Stimulated activated naive B cell treated with anti-CD40 and anti-IgM and Interleukin-4, amounts not matched to agents 10 μg/mL and 1 μg/mL and 100 μg/mL, for 72 hours (primary cell): ENCODE results near the gene ANKRD12.
"Not testable (repeated sequence)": the region's sequence is repeated elsewhere in the genome, so short reads cannot be mapped to it uniquely, and the experiment has no call there.

Experiments
- ATAC-seq, 2 donors: fragments of 150-1000 bp; cut with Tn5 transposase; replicated peaks; 2 replicates each; pipeline ENCODE4 v1.10.0; 2021; ENCODE audit warnings: moderate library complexity in 1 of 2
- DNase-seq: peaks from one replicate; pipeline ENCODE4 v3.0.0; 2021
- H3K27ac Mint-ChIP-seq: one replicate; pipeline ENCODE4 v1.8.0; 2022; ENCODE audit warnings: mild to moderate bottlenecking, mixed read lengths
- H3K27me3 Mint-ChIP-seq, 2 donors: one replicate each; pipeline ENCODE4 v1.8.0; 2022; ENCODE audit warnings: mixed read lengths in 2 of 2
- H3K36me3 Mint-ChIP-seq, 2 donors: one replicate each; pipeline ENCODE4 v1.8.0; 2022; ENCODE audit warnings: mixed read lengths in 2 of 2, mild to moderate bottlenecking in 1 of 2
- H3K4me1 Mint-ChIP-seq, 2 donors: one replicate each; pipeline ENCODE4 v1.8.0; 2022; ENCODE audit warnings: mixed read lengths in 2 of 2, mild to moderate bottlenecking in 1 of 2
- H3K4me3 Mint-ChIP-seq, 2 donors: one replicate each; pipeline ENCODE4 v1.8.0; 2022; ENCODE audit warnings: mild to moderate bottlenecking in 2 of 2, mixed read lengths in 2 of 2, moderate library complexity in 1 of 2
- H3K9me3 Mint-ChIP-seq, 2 donors: one replicate each; pipeline ENCODE4 v1.8.0; 2022; ENCODE audit warnings: mixed read lengths in 2 of 2, mild to moderate bottlenecking in 1 of 2

Gene ANKRD12

GRCh38 chr18:9264797-9265196 is 128.2 kb downstream of the ANKRD12 start:
- peaks cover 38 to 48% of the 10 kb centered on the region in 2 donors for H3K36me3 Mint-ChIP-seq
- not testable (repeated sequence) for DNase-seq

GRCh38 chr18:9273221-9273620 is 136.6 kb downstream of the ANKRD12 start:
- no peaks in the 10 kb centered on the region for H3K4me1 Mint-ChIP-seq
- H3K27ac Mint-ChIP-seq: no peak overlapping the region
- H3K9me3 Mint-ChIP-seq: peaks cover 0 to 4% of the 10 kb centered on the region in 2 donors
- no peak for ATAC-seq
- no peak for DNase-seq
- H3K36me3 Mint-ChIP-seq: peaks cover 26 to 33% of the 10 kb centered on the region in 2 donors
- H3K27me3 Mint-ChIP-seq: no peaks in the 10 kb centered on the region
- no peak overlapping the region for H3K4me3 Mint-ChIP-seq

More at GRCh38 chr18:9264797-9265196, 128.2 kb downstream of the ANKRD12 start:
- not testable (repeated sequence) for H3K9me3 Mint-ChIP-seq, H3K4me3 Mint-ChIP-seq, ATAC-seq, H3K27me3 Mint-ChIP-seq, H3K4me1 Mint-ChIP-seq, H3K27ac Mint-ChIP-seq

- H3K36me3 Mint-ChIP-seq: peaks cover 29 to 33% of the 10 kb centered on the region in 2 donors
- H3K4me3 Mint-ChIP-seq: no peak overlapping the region
- ATAC-seq: no peak
- DNase-seq: no peak
- H3K27me3 Mint-ChIP-seq: no peaks in the 10 kb centered on the region
- H3K9me3 Mint-ChIP-seq: no peaks in the 10 kb centered on the region
- H3K4me1 Mint-ChIP-seq: peaks cover 2 to 5% of the 10 kb centered on the region in 2 donors
- no peak overlapping the region for H3K27ac Mint-ChIP-seq
Measured at GRCh38 chr18:9275890-9276289, 139.3 kb downstream of the ANKRD12 start.

GRCh38 chr18:9278028-9278427 is 141.4 kb downstream of the ANKRD12 start:
- peaks cover 25 to 31% of the 10 kb centered on the region in 2 donors for H3K36me3 Mint-ChIP-seq
- H3K27me3 Mint-ChIP-seq: no peaks in the 10 kb centered on the region
- H3K27ac Mint-ChIP-seq: no peak overlapping the region
- H3K9me3 Mint-ChIP-seq: no peaks in the 10 kb centered on the region
- no peak for DNase-seq
- ATAC-seq: no peak
- peaks cover 2 to 5% of the 10 kb centered on the region in 2 donors for H3K4me1 Mint-ChIP-seq
- H3K4me3 Mint-ChIP-seq: no peak overlapping the region

- ATAC-seq (no peak), DNase-seq (no peak)
- Mint-ChIP-seq H3K36me3 (peaks cover 23 to 32% of the 10 kb centered on the region in 2 donors), H3K27ac (no peak overlapping the region), H3K4me3 (no peak overlapping the region), H3K27me3 (no peaks in the 10 kb centered on the region), H3K4me1 (peaks cover 2 to 5% of the 10 kb centered on the region in 2 donors), H3K9me3 (no peaks in the 10 kb centered on the region)
Measured at GRCh38 chr18:9280849-9281248, 144.3 kb downstream of the ANKRD12 start.

- DNase-seq (no peak), ATAC-seq (no peak)
- H3K4me3 Mint-ChIP-seq: no peak overlapping the region
- H3K27ac Mint-ChIP-seq: no peak overlapping the region
- peaks cover 2 to 5% of the 10 kb centered on the region in 2 donors for H3K4me1 Mint-ChIP-seq
- no peaks in the 10 kb centered on the region for H3K27me3 Mint-ChIP-seq
- H3K36me3 Mint-ChIP-seq: peaks cover 25 to 34% of the 10 kb centered on the region in 2 donors
- H3K9me3 Mint-ChIP-seq: no peaks in the 10 kb centered on the region
Measured at GRCh38 chr18:9281780-9282179, 145.2 kb downstream of the ANKRD12 start.

GRCh38 chr18:9283791-9284190 is 147.2 kb downstream of the ANKRD12 start:
- DNase-seq (no peak), ATAC-seq (no peak)
- H3K9me3 Mint-ChIP-seq: no peaks in the 10 kb centered on the region
- H3K27me3 Mint-ChIP-seq: no peaks in the 10 kb centered on the region
- no peak overlapping the region for H3K27ac Mint-ChIP-seq
- peaks cover 25 to 35% of the 10 kb centered on the region in 2 donors for H3K36me3 Mint-ChIP-seq
- H3K4me3 Mint-ChIP-seq: no peak overlapping the region
- H3K4me1 Mint-ChIP-seq: peaks cover 2 to 5% of the 10 kb centered on the region in 2 donors

- Mint-ChIP-seq H3K27ac (no peak overlapping the region), H3K4me1 (no peaks in the 10 kb centered on the region), H3K27me3 (no peaks in the 10 kb centered on the region), H3K4me3 (no peak overlapping the region), H3K36me3 (peaks cover 18 to 27% of the 10 kb centered on the region in 2 donors), H3K9me3 (peaks cover 0 to 2% of the 10 kb centered on the region in 2 donors)
- no peak for ATAC-seq
- no peak for DNase-seq
Measured at GRCh38 chr18:9285604-9286003, 149.0 kb downstream of the ANKRD12 start.

GRCh38 chr18:9287036-9287435 is 150.5 kb downstream of the ANKRD12 start:
- H3K36me3 Mint-ChIP-seq: peaks cover 21 to 28% of the 10 kb centered on the region in 2 donors
- H3K9me3 Mint-ChIP-seq: peaks cover 0 to 2% of the 10 kb centered on the region in 2 donors
- H3K4me1 Mint-ChIP-seq: no peaks in the 10 kb centered on the region
- no peak overlapping the region for H3K27ac Mint-ChIP-seq
- no peak for DNase-seq
- no peaks in the 10 kb centered on the region for H3K27me3 Mint-ChIP-seq
- H3K4me3 Mint-ChIP-seq: no peak overlapping the region
- ATAC-seq: no peak

GRCh38 chr18:9289698-9290097 is 153.1 kb downstream of the ANKRD12 start:
- Mint-ChIP-seq H3K36me3 (peaks cover 23 to 37% of the 10 kb centered on the region in 2 donors), H3K27ac (no peak overlapping the region), H3K9me3 (peaks cover 10 to 12% of the 10 kb centered on the region in 2 donors), H3K4me1 (no peaks in the 10 kb centered on the region), H3K4me3 (no peak overlapping the region), H3K27me3 (no peaks in the 10 kb centered on the region)
- ATAC-seq: no peak
- DNase-seq: no peak

- H3K27me3 Mint-ChIP-seq: no peaks in the 10 kb centered on the region
- DNase-seq (no peak), ATAC-seq (no peak)
- H3K27ac Mint-ChIP-seq: no peak overlapping the region
- H3K9me3 Mint-ChIP-seq: peaks cover 10 to 12% of the 10 kb centered on the region in 2 donors
- no peak overlapping the region for H3K4me3 Mint-ChIP-seq
- H3K36me3 Mint-ChIP-seq: peaks cover 23 to 37% of the 10 kb centered on the region in 2 donors
- no peaks in the 10 kb centered on the region for H3K4me1 Mint-ChIP-seq
Measured at GRCh38 chr18:9290156-9290555, 153.6 kb downstream of the ANKRD12 start.

GRCh38 chr18:9292047-9292446 is 155.5 kb downstream of the ANKRD12 start:
- Mint-ChIP-seq H3K36me3 (peaks cover 17 to 26% of the 10 kb centered on the region in 2 donors), H3K27me3 (no peaks in the 10 kb centered on the region), H3K27ac (no peak overlapping the region), H3K4me1 (no peaks in the 10 kb centered on the region), H3K9me3 (peaks cover 10 to 12% of the 10 kb centered on the region in 2 donors), H3K4me3 (no peak overlapping the region)
- ATAC-seq (no peak), DNase-seq (no peak)

GRCh38 chr18:9293948-9294347 is 157.4 kb downstream of the ANKRD12 start:
- H3K27ac Mint-ChIP-seq: no peak overlapping the region
- peaks cover 15 to 26% of the 10 kb centered on the region in 2 donors for H3K36me3 Mint-ChIP-seq
- no peaks in the 10 kb centered on the region for H3K4me1 Mint-ChIP-seq
- no peak for ATAC-seq
- H3K27me3 Mint-ChIP-seq: no peaks in the 10 kb centered on the region
- no peak for DNase-seq
- H3K9me3 Mint-ChIP-seq: peaks cover 10 to 17% of the 10 kb centered on the region in 2 donors
- H3K4me3 Mint-ChIP-seq: no peak overlapping the region

- no peaks in the 10 kb centered on the region for H3K27me3 Mint-ChIP-seq
- no peak overlapping the region for H3K27ac Mint-ChIP-seq
- H3K4me3 Mint-ChIP-seq: no peak overlapping the region
- H3K36me3 Mint-ChIP-seq: peaks cover 9 to 28% of the 10 kb centered on the region in 2 donors
- ATAC-seq (no peak), DNase-seq (no peak)
- peaks cover 10 to 15% of the 10 kb centered on the region in 2 donors for H3K9me3 Mint-ChIP-seq
- H3K4me1 Mint-ChIP-seq: no peaks in the 10 kb centered on the region
Measured at GRCh38 chr18:9296233-9297006, 159.8 kb downstream of the ANKRD12 start.

GRCh38 chr18:9297007-9297393 is 160.4 kb downstream of the ANKRD12 start:
- DNase-seq (no peak), ATAC-seq (no peak)
- Mint-ChIP-seq H3K27ac (no peak overlapping the region), H3K27me3 (no peaks in the 10 kb centered on the region), H3K36me3 (peaks cover 6 to 24% of the 10 kb centered on the region in 2 donors), H3K4me3 (no peak overlapping the region), H3K4me1 (no peaks in the 10 kb centered on the region), H3K9me3 (peaks cover 11 to 15% of the 10 kb centered on the region in 2 donors)
